Urinary bladder (tissue), 4 donors: ENCODE results near the gene AFAP1. TPM values are rescaled to one million over a fixed set of nuclear protein-coding genes. Genes with fewer than 3 reads are reported as not detected.

Source experiments
- DNase-seq: peaks from one replicate; pipeline ENCODE4 v3.0.0-alpha.2; 2015; ENCODE audit errors: extremely low spot score
- H3K27ac ChIP-seq: one replicate; pipeline ENCODE4 v1.5.1; 2013; ENCODE audit warnings: low read depth, mild to moderate bottlenecking, moderate library complexity
- H3K36me3 ChIP-seq: one replicate; pipeline ENCODE4 v1.6.1; 2013; ENCODE audit warnings: mild to moderate bottlenecking, moderate library complexity; ENCODE audit not compliant: insufficient read depth
- H3K4me1 ChIP-seq: one replicate; pipeline ENCODE4 v1.6.1; 2013; ENCODE audit warnings: mild to moderate bottlenecking, moderate library complexity; ENCODE audit not compliant: insufficient read depth
- H3K4me3 ChIP-seq: one replicate; pipeline ENCODE4 v1.5.1; 2013; ENCODE audit warnings: low read depth, low read length
- WGBS: extraction: QIAGEN DNeasy Blood & Tissue Kit; methylation state at CpG from one replicate; pipeline ENCODE4 v1.1.7; 2013; 5-methylcytosine and 5-hydroxymethylcytosine counted together
- polyA plus RNA-seq: library from polyadenylated mRNA; stranded (reverse); fragments of 200-250 nt; gene quantifications from one replicate; pipeline ENCODE4 v1.2.3, GENCODE V29; 2013
- total RNA-seq: library from RNA; depleted of rRNA; stranded (reverse); fragments of >200 nt; gene quantifications from one replicate; pipeline ENCODE4 v1.2.3, GENCODE V29; 2014
- donor health status: healthy with polysubstance abuse.
- donor health status: healthy.

Gene AFAP1
- total and polyA plus RNA-seq, 2 donors = 27.8 to 41.8 TPM

- H3K4me3 ChIP-seq = no peak overlapping the region
- H3K4me1 ChIP-seq = no peaks in the 10 kb centered on the region
- no peaks in the 10 kb centered on the region for H3K36me3 ChIP-seq
- WGBS = 91% methylated on average over 11 of the region's 11 CpGs
- H3K27ac ChIP-seq = no peak overlapping the region
- DNase-seq = no peak
Observed at GRCh38 chr4:7715271-7716009, 224.2 kb downstream of the AFAP1 start.

GRCh38 chr4:7714738-7715137, 224.9 kb downstream of the AFAP1 start:
- Histone ChIP-seq H3K27ac (no peak overlapping the region), H3K4me1 (no peaks in the 10 kb centered on the region), H3K36me3 (no peaks in the 10 kb centered on the region), H3K4me3 (no peak overlapping the region)
- 97% methylated on average over 1 of the region's 1 CpG for WGBS
- DNase-seq = no peak

GRCh38 chr4:7714176-7714575, 225.5 kb downstream of the AFAP1 start:
- Histone ChIP-seq H3K36me3 (no peaks in the 10 kb centered on the region), H3K4me3 (no peak overlapping the region), H3K4me1 (no peaks in the 10 kb centered on the region), H3K27ac (no peak overlapping the region)
- no peak for DNase-seq
- 96% methylated on average over 20 of the region's 20 CpGs for WGBS

GRCh38 chr4:7713757-7714156, 225.9 kb downstream of the AFAP1 start:
- no peak overlapping the region for H3K4me3 ChIP-seq
- H3K36me3 ChIP-seq = no peaks in the 10 kb centered on the region
- H3K27ac ChIP-seq = no peak overlapping the region
- H3K4me1 ChIP-seq = no peaks in the 10 kb centered on the region
- 86% methylated on average over 7 of the region's 7 CpGs for WGBS
- no peak for DNase-seq

GRCh38 chr4:7712021-7712671, 227.5 kb downstream of the AFAP1 start:
- no peak for DNase-seq
- no peaks in the 10 kb centered on the region for H3K4me1 ChIP-seq
- WGBS = 96% methylated on average over 19 of the region's 19 CpGs

GRCh38 chr4:7711307-7711963, 228.2 kb downstream of the AFAP1 start:
- Histone ChIP-seq H3K36me3 (no peaks in the 10 kb centered on the region), H3K27ac (no peak overlapping the region), H3K4me1 (no peaks in the 10 kb centered on the region), H3K4me3 (no peak overlapping the region)
- DNase-seq = no peak
- 97% methylated on average over 10 of the region's 10 CpGs for WGBS

More at GRCh38 chr4:7712021-7712671, 227.5 kb downstream of the AFAP1 start:
- Histone ChIP-seq H3K27ac (no peak overlapping the region), H3K4me3 (no peak overlapping the region), H3K36me3 (no peaks in the 10 kb centered on the region)

GRCh38 chr4:7710576-7711306, 228.9 kb downstream of the AFAP1 start:
- 94% methylated on average over 21 of the region's 21 CpGs for WGBS
- H3K4me1 ChIP-seq = no peaks in the 10 kb centered on the region
- no peak overlapping the region for H3K4me3 ChIP-seq
- H3K27ac ChIP-seq = no peak overlapping the region
- DNase-seq = no peak
- H3K36me3 ChIP-seq = no peaks in the 10 kb centered on the region

GRCh38 chr4:7710126-7710525, 229.5 kb downstream of the AFAP1 start:
- H3K36me3 ChIP-seq = no peaks in the 10 kb centered on the region
- no peak overlapping the region for H3K4me3 ChIP-seq
- 93% methylated on average over 11 of the region's 11 CpGs for WGBS
- no peak overlapping the region for H3K27ac ChIP-seq
- DNase-seq = no peak
- H3K4me1 ChIP-seq = no peaks in the 10 kb centered on the region

- Histone ChIP-seq H3K36me3 (no peaks in the 10 kb centered on the region), H3K4me3 (no peak overlapping the region), H3K27ac (no peak overlapping the region), H3K4me1 (no peaks in the 10 kb centered on the region)
- DNase-seq = no peak
- WGBS = 97% methylated on average over 6 of the region's 6 CpGs
Observed at GRCh38 chr4:7709431-7709830, 230.2 kb downstream of the AFAP1 start.

GRCh38 chr4:7708981-7709380, 230.7 kb downstream of the AFAP1 start:
- H3K36me3 ChIP-seq = no peaks in the 10 kb centered on the region
- H3K4me1 ChIP-seq = no peaks in the 10 kb centered on the region
- no peak overlapping the region for H3K4me3 ChIP-seq
- 68% methylated on average over 15 of the region's 15 CpGs for WGBS
- DNase-seq = no peak
- no peak overlapping the region for H3K27ac ChIP-seq

Other genes starting within 250 kb of the AFAP1 start
- 1.1 TPM for gene ABLIM2, start 219.0 kb upstream of the AFAP1 start, total RNA-seq
- 5.9 TPM for gene ABLIM2, start 219.0 kb upstream of the AFAP1 start, polyA plus RNA-seq